Inflammatory macrophage treated with lipopolysaccharide for 4 hours (primary cell): Measurements from ENCODE around the gene PDIA4.
A peak's percentile ranks its signal among the peaks of the same experiment; 100 is the strongest.

Experiments
- DNase-seq: peaks from one replicate; pipeline ENCODE4 v3.0.0-alpha.2; 2020

PDIA4 gene

DNA sequence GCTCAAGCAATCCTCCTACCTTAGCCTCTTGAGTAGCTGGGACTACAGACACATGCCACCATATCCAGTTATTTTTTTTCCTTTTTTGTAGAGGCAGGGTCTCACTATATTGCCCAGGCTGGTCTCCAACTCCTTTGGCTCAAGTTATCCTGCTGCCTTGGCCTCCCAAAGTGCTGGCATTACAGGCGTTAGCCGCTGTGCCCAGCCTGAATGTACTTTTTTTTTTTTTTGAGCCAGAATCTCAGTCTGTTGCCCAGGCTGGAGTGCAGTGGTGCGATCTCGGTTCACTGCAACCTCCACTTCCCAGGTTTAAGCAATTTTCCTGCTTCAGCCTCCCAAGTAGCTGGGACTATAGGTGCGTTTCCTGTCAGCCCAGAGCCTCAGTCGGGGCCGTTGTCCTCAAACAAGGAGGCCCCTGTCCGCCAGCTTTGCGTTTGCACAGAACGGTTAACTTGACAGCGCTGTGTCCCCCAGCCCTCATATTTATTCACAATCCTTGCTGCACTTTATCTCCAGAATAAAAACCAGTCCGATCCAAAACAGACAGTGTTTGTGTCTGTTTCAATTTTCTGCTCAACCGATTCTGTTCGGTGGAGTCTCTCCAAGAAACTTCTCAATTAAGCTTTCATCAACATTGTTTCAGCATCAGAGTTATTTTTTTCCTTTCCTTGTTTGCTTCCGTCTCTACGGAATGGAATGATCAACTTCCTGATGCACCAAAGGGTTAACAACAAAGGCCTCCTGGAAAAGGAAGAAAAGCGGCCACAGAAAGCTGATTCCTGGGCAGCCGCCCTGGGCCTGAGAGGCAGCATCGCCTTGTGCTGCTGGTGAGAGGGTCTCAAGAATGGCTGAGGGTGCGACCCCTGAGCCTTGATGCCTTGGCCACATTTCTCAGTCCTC, 64.5 kb downstream of the PDIA4 start:
- no peak for DNase-seq

DNA sequence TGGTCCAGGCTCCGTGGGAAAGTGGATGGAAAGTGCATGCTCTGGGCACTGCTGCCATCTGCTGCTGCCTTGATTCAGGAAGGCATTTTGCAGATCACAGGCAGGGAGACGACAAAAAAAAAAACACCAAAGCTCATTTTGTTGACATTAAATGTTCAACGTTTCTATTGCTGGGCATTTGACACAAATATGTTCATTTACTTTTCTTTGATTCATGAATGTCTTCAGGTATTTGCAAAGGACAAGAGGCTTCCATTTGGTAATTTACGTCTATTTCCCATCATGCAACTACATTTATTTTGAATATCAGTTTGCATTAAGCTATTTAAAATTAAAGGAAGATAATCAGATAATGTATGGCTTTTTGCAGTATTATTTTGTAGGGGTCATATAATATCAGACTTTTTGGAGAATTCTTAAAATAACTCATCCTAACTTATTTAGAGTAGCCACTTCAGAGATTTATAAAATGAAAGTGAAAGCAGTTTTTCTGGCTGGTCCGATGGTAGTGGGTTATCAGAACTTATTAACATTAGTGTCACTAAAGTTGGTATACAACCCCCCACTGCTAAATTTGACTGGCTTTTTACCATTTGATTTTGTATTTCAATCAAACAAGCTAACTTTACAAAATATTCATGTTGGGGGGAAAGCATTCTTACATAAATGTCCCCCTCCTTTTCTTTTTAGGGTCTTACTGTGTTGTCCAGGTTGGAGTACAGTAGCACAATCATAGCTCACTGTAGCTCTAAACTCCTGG, 65.3 kb downstream of the PDIA4 start:
- peak; percentile 74 for DNase-seq

DNA sequence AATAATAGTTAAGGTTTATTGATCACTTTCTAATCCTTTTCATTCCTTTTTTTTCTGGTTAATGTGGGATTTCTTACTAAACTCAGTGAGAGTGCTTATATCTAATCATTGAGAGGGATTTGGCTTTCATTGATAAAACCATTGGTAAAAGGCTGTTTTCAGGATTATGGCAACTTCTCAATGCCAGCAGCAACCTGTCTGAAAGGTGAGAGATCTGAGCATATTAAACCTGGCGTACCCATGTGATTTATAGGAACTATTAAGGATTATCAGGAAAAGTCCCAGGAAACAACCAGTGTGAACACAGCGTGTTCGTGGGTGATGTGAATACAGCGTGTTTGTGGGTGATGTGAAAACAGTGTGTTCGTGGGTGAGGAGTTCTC, 65.9 kb downstream of the PDIA4 start:
- no peak for DNase-seq

DNA sequence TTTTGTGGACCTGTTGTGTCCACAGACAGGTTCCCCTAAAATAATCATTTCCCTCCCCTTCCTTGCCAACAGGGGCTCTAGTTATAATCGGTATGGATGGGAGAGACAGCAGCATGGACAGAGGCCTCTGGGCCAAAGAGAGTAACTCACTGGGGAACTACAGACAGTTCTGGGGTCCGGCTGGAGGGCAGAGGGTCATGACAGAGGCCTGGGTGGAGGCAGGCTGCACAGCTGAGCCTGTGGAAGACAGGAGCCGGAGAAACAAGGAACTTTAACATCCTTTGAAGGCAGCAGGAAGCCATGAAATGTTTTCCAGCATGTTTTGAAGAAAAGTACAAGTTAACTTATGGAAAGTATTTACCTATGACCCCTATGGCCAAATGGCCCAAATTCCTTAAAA, 68.6 kb downstream of the PDIA4 start:
- DNase-seq, result no peak

DNA sequence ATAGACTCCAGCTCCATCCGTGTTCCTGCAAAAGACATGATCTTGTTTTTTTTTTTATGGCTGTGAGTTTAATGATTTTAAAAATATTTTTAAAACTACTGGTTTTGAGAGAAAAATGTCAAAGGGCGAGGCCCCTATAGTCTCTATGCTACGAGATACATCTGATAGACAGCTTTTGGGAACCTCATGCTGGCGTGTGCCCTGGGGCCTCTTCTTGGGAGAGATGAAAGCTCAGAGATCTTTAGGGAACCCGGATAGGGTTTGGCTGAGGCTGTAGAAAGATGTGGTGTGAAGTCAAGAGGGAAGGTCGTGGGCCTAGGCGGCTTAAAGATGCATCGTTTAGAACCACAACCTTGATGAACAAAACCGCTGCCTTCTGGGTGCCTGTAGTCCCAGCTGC, 70.2 kb downstream of the PDIA4 start:
- no peak for DNase-seq

DNA sequence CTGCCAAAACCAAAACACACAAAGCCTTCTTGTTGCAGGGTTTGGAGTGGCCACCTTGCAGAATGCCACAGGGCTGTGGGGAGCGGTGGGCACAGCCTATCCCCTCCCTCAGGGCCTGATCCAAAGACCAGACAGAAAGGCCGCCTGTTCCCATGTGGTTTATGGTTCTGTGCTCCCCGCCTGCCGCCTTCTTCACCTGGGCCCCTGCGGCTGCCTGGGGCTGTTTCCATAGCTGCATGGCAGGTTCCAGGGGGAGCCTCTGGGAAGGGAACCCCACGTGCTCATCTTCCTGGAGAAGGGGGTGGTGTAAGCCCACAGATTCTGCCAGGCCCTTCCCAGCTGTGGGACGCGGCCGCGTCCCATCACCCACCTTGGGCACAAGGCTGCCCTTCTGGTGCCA, 73.5 kb downstream of the PDIA4 start:
- DNase-seq, result no peak

DNA sequence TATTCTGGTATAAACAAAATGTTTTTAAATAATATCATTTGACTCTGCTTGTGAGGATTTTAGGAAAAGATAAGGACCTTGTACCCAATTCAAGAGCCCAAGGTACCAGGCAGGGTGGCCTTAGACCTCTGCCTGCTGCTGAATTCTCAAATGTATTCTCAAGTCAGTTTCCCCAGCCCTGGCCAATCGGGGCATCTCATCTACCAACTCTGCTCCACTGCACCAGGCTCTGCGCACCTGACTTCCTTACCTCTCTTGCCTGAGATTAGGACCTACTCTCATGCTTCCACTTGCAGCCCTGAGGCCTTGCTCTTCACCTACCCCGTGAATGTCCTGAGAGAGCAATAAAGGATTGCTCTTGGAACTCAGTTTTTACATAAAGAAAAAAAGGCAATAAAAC, 74.6 kb downstream of the PDIA4 start:
- DNase-seq, result no peak
